DND-41 (cell line): ENCODE results near the gene CSPG5.

Experiments
- ATAC-seq: fragments of 200-7000 bp; cut with Tn5 transposase; 3 replicates; pipeline ENCODE4 v1.9.1; 2021; ENCODE audit warnings: low read depth; ENCODE audit not compliant: insufficient read depth
- DNase-seq: peaks from one replicate; pipeline ENCODE4 v3.0.0-alpha.2; 2020
- H2AFZ ChIP-seq: 2 replicates; pipeline ENCODE4 v1.6.0; 2012; ENCODE audit warnings: low read depth, low read length
- H3K27ac ChIP-seq: 2 replicates; pipeline ENCODE4 v1.5.1; 2012; ENCODE audit warnings: low read length, inconsistent platforms
- H3K27me3 ChIP-seq: fragments of 200-600 bp; sonication (generic); 2 replicates; pipeline ENCODE4 v1.6.0; 2012; ENCODE audit warnings: low read length, mild to moderate bottlenecking, inconsistent platforms; ENCODE audit not compliant: insufficient read depth, poor library complexity
- H3K36me3 ChIP-seq: 2 replicates; pipeline ENCODE4 v1.5.1; 2012; ENCODE audit warnings: low read length, inconsistent platforms; ENCODE audit not compliant: insufficient read depth
- H3K4me1 ChIP-seq: 2 replicates; pipeline ENCODE4 v1.5.1; 2012; ENCODE audit warnings: mild to moderate bottlenecking, low read length; ENCODE audit not compliant: insufficient read depth
- H3K4me2 ChIP-seq: 2 replicates; pipeline ENCODE4 v1.6.0; 2012; ENCODE audit warnings: mild to moderate bottlenecking, moderate library complexity, low read length, inconsistent platforms; ENCODE audit not compliant: insufficient read depth
- H3K4me3 ChIP-seq, 2 experiments: fragments of 200-600 bp in 1 of 2; shearing (Covaris generic) in 1 of 2; 2 replicates each; pipeline ENCODE4 v1.5.1; 2012 to 2016; ENCODE audit warnings: inconsistent platforms in 2 of 2, low read length in 2 of 2, mild to moderate bottlenecking in 2 of 2, low read depth in 1 of 2, moderate library complexity in 1 of 2
- H3K79me2 ChIP-seq: 2 replicates; pipeline ENCODE4 v1.6.0; 2012; ENCODE audit warnings: low read length, inconsistent platforms; ENCODE audit not compliant: insufficient read depth
- H3K9ac ChIP-seq: 2 replicates; pipeline ENCODE4 v1.6.0; 2012; ENCODE audit warnings: low read depth, mild to moderate bottlenecking, inconsistent platforms, low read length, moderate library complexity
- H3K9me3 ChIP-seq: 2 replicates; pipeline ENCODE4 v1.5.1; 2012; ENCODE audit warnings: low read length, moderate library complexity, mild to moderate bottlenecking, inconsistent platforms; ENCODE audit not compliant: insufficient read depth, severe bottlenecking
- H4K20me1 ChIP-seq: 2 replicates; pipeline ENCODE4 v1.6.0; 2012; ENCODE audit warnings: low read length; ENCODE audit not compliant: insufficient read depth
- EZH2 ChIP-seq: IDR thresholded peaks from 3 replicates; pipeline ENCODE4 v1.6.1; 2012; ENCODE audit warnings: borderline replicate concordance, low read depth, mild to moderate bottlenecking, moderate library complexity, low read length, inconsistent platforms; ENCODE audit not compliant: severe bottlenecking
- TF ChIP-seq, protein P1 (sequence below): IDR thresholded peaks from 2 replicates; pipeline ENCODE4 v1.5.1; 2012; ENCODE audit warnings: borderline replicate concordance, low read length, moderate library complexity, mild to moderate bottlenecking; ENCODE audit not compliant: poor library complexity, severe bottlenecking; ENCODE audit errors: extremely low read depth

Gene CSPG5

DNA sequence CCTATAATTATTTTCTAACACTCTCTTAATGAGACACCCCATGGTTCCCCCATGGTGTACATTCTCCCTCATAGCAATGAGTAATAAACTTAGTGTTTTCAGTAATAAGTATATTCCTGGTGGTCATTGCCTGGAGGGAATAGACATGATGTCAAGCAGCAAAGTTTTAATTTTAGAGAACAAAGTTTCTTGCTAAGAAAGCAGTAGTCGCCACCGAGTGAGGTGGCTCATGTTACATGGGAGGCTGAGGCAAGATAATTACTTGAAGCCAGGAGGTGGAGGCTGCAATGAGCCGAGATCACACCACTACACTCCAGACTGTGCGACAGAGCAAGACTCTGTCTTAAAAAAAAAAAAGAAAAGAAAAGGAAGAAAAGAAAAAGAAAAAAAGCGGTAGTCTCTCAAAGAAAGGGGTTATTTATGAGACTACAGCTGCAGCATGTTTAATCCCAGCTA, 62.8 kb downstream of the CSPG5 start:
- H3K9me3 ChIP-seq = no peaks in the 10 kb centered on the region
- H3K27me3 ChIP-seq = no peaks in the 10 kb centered on the region
- DNase-seq (no peak), ATAC-seq (no peak)
- H3K4me3 ChIP-seq = no peak overlapping the region
- peaks cover 23% of the 10 kb centered on the region for H3K4me1 ChIP-seq
- peaks cover 23% of the 10 kb centered on the region for H3K79me2 ChIP-seq
- no peak overlapping the region for H3K27ac ChIP-seq
- H3K4me2 ChIP-seq = no peak overlapping the region
- 0 out of 2 replicates have a peak, but pooled peaks cover 3% of the 10 kb centered on the region for H4K20me1 ChIP-seq
- H3K36me3 ChIP-seq = peaks cover 10% of the 10 kb centered on the region
- TF ChIP-seq, protein P1, sequence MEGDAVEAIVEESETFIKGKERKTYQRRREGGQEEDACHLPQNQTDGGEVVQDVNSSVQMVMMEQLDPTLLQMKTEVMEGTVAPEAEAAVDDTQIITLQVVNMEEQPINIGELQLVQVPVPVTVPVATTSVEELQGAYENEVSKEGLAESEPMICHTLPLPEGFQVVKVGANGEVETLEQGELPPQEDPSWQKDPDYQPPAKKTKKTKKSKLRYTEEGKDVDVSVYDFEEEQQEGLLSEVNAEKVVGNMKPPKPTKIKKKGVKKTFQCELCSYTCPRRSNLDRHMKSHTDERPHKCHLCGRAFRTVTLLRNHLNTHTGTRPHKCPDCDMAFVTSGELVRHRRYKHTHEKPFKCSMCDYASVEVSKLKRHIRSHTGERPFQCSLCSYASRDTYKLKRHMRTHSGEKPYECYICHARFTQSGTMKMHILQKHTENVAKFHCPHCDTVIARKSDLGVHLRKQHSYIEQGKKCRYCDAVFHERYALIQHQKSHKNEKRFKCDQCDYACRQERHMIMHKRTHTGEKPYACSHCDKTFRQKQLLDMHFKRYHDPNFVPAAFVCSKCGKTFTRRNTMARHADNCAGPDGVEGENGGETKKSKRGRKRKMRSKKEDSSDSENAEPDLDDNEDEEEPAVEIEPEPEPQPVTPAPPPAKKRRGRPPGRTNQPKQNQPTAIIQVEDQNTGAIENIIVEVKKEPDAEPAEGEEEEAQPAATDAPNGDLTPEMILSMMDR = no peak
- TF ChIP-seq EZH2 = no peak
- no peak overlapping the region for H3K9ac ChIP-seq
- H2AFZ ChIP-seq = no peak overlapping the region

DNA sequence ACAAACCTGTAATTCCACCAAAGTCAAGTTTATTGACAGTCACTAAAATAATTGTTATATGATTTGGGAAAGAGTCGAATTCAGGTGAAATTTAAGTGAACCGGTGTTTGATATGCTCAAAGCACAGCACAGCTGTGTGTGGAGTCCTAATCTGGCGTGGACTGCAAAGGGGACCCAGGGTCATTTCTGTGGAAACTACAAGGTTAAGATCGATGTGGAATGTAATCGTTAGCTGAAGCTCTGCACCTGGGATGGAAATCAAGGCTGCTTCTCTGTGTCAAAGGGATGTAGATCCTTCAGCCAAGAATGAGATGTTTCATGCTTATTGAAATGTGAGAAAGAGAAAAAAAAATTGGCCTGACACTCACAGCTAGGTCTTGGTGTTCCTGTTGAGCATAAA, 63.6 kb downstream of the CSPG5 start:
- 0 out of 2 replicates have a peak overlapping the region, but pooled peaks have one; percentile 22 for H2AFZ ChIP-seq
- ATAC-seq (no peak), DNase-seq (no peak)
- no peaks in the 10 kb centered on the region for H3K9me3 ChIP-seq
- H3K4me1 ChIP-seq = peaks cover 23% of the 10 kb centered on the region
- TF ChIP-seq, protein P1 = no peak
- no peak for TF ChIP-seq EZH2
- H3K9ac ChIP-seq = no peak overlapping the region
- H4K20me1 ChIP-seq = 0 out of 2 replicates have a peak, but pooled peaks cover 3% of the 10 kb centered on the region
- no peaks in the 10 kb centered on the region for H3K27me3 ChIP-seq
- no peak overlapping the region for H3K27ac ChIP-seq
- peaks cover 31% of the 10 kb centered on the region for H3K79me2 ChIP-seq
- H3K4me3 ChIP-seq = no peak overlapping the region
- H3K36me3 ChIP-seq = peaks cover 18% of the 10 kb centered on the region
- H3K4me2 ChIP-seq = no peak overlapping the region

DNA sequence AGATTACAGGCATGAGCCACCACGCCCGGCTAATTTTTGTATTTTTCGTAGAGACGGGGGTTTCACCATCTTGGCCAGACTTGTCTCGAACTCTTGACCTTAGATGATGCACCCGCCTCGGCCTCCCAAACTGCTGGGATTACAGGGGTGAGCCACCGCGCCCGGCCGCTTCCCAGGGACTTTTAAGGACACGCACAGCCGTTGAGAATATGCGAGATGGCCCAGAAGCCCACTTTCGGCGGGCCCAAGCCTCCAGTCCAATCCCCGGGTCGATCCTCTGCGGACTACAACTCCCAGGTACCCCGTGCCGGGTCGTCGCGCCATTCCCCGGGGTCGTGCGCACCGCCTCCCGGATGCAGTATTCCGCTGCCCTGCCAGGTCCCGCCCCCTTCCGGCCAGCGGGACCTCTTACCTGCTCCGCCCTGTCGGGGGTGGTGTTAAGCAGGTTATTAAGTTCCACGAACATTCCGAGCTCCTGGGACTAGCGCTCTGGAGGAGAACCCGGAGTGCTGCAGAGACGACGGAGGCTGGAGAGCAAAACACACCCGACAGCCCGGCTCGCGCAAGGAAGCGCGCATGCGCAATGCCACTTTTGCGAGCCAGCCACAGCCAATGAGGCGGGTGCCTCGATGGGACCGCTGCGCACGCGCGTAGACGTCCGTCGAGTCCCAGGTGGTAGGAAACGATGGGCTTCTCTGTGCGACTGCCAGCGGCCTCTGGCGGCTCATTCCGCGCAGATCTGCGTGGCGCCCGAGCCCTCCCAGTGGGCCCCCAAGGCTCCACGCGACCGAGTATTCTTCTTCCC, 65.3 kb downstream of the CSPG5 start, which contains the start of gene ELP6:
TSS of gene ELP6 (minus strand) at position 588 of the 805 bp plus-strand sequence. CDS start at position 466, 122 bp downstream.
- H3K27me3 ChIP-seq = no peaks in the 10 kb centered on the region
- H3K36me3 ChIP-seq = peaks cover 33% of the 10 kb centered on the region
- peaks cover 23% of the 10 kb centered on the region for H3K4me1 ChIP-seq
- H3K4me2 ChIP-seq = peak within 1 kb of the TSS; percentile 84
- peak within 1 kb of the TSS; percentile 96 for H3K27ac ChIP-seq
- H4K20me1 ChIP-seq = 0 out of 2 replicates have a peak, but pooled peaks cover 3% of the 10 kb centered on the region
- peak; percentile 98 for DNase-seq
- ATAC-seq = peak; percentile 96
- H3K9ac ChIP-seq = peak within 1 kb of the TSS; percentile 71
- peak within 1 kb of the TSS; percentile 99 for H3K4me3 ChIP-seq
- no peaks in the 10 kb centered on the region for H3K9me3 ChIP-seq
- H2AFZ ChIP-seq = peak within 1 kb of the TSS; percentile 82
- peaks cover 42% of the 10 kb centered on the region for H3K79me2 ChIP-seq
- no peak for TF ChIP-seq EZH2
- TF ChIP-seq, protein P1 = peak; percentile 75
